H1 (cell line): ENCODE measurements around the gene TTLL1. TPM values are rescaled to one million over a fixed set of nuclear protein-coding genes. Genes with fewer than 3 reads are reported as not detected.

Experiments
- CTCF ChIA-PET: fragments of 300-600 bp; sonication (Branson Sonifier 250); formaldehyde crosslinking; loops from one replicate; lab custom pipeline; 2021; ENCODE audit not compliant: partially characterized antibody; lab: Charles Lee
- POLR2A ChIA-PET: fragments of 300-600 bp; sonication (Branson Sonifier 250); formaldehyde crosslinking; loops from one replicate; lab custom pipeline; 2021; ENCODE audit warnings: inconsistent platforms; ENCODE audit not compliant: partially characterized antibody; lab: Charles Lee
- DNase-seq, 2 experiments: peaks; one replicate each; pipeline versions ENCODE4 v3.0.0 to v3.0.0-alpha.2; 2010 to 2022; ENCODE audit warnings: low spot score in 2 of 2, low read depth in 1 of 2, mixed read lengths in 1 of 2
- FAIRE-seq: peaks from 2 replicates; lab custom pipeline; 2011; peaks lifted over from hg19 to GRCh38; lab: Jason Lieb, UNC
- H2AFZ ChIP-seq: 2 replicates; pipeline ENCODE4 v1.8.1; 2012; ENCODE audit warnings: low read length, inconsistent platforms
- H2AK5ac ChIP-seq: 2 replicates; pipeline ENCODE4 v1.6.1; 2013; ENCODE audit warnings: low read depth, low read length
- H2BK120ac ChIP-seq: replicated peaks from 2 replicates; pipeline ENCODE3; 2013; ENCODE audit warnings: low read depth, low read length, inconsistent platforms
- H2BK12ac ChIP-seq: 2 replicates; pipeline ENCODE4 v1.6.1; 2013; ENCODE audit warnings: low read depth, low read length
- H2BK15ac ChIP-seq: 2 replicates; pipeline ENCODE4 v1.6.1; 2013; ENCODE audit warnings: low read length
- H2BK20ac ChIP-seq: 2 replicates; pipeline ENCODE4 v1.6.1; 2013; ENCODE audit warnings: low read length
- H2BK5ac ChIP-seq: 2 replicates; pipeline ENCODE4 v1.6.1; 2013; ENCODE audit warnings: low read depth, low read length
- H3K14ac ChIP-seq: 2 replicates; pipeline ENCODE4 v1.6.1; 2013; ENCODE audit warnings: inconsistent platforms; ENCODE audit not compliant: insufficient read length
- H3K18ac ChIP-seq: 2 replicates; pipeline ENCODE4 v1.6.1; 2013; ENCODE audit warnings: low read length; ENCODE audit errors: extremely low read depth
- H3K23ac ChIP-seq: 2 replicates; pipeline ENCODE4 v1.6.1; 2013; ENCODE audit warnings: inconsistent platforms; ENCODE audit not compliant: insufficient read length
- H3K23me2 ChIP-seq: 2 replicates; pipeline ENCODE4 v1.6.1; 2013; ENCODE audit warnings: low read depth, low read length
- H3K27ac ChIP-seq: 2 replicates; pipeline ENCODE4 v1.6.1; 2011; ENCODE audit warnings: low read depth, low read length, inconsistent platforms
- H3K27me3 ChIP-seq, 4 experiments: replicated peaks in 1 of 4; 1 replicate in 1 of 4; 2 replicates in 3 of 4; pipeline versions ENCODE4 v1.6.1 to v1.8.1; 2011 to 2013; ENCODE audit warnings: low read length in 3 of 4, mild to moderate bottlenecking in 3 of 4, inconsistent platforms in 2 of 4, mixed read lengths in 2 of 4, moderate library complexity in 1 of 4; ENCODE audit not compliant: control insufficient read depth in 3 of 4, insufficient read depth in 3 of 4; ENCODE audit errors: extremely low read depth in 1 of 4
- H3K36me3 ChIP-seq, 4 experiments: 2 replicates each; pipeline versions ENCODE4 v1.6.1 to v1.8.1; 2011 to 2013; ENCODE audit warnings: mild to moderate bottlenecking in 4 of 4, low read length in 3 of 4, moderate library complexity in 2 of 4, control low read depth in 1 of 4, inconsistent platforms in 1 of 4; ENCODE audit not compliant: insufficient read depth in 4 of 4, control insufficient read depth in 2 of 4
- H3K4ac ChIP-seq: replicated peaks from 2 replicates; pipeline ENCODE3; 2013; ENCODE audit warnings: low read length, low read depth, mixed read lengths, inconsistent platforms; ENCODE audit not compliant: insufficient read length
- H3K4me1 ChIP-seq, 4 experiments: replicated peaks in 1 of 4; 1 replicate in 1 of 4; 2 replicates in 3 of 4; pipeline versions ENCODE4 v1.6.1 to v1.8.1; 2011 to 2013; ENCODE audit warnings: low read length in 3 of 4, inconsistent platforms in 2 of 4, mixed read lengths in 1 of 4; ENCODE audit not compliant: insufficient read depth in 4 of 4, control insufficient read depth in 3 of 4
- H3K4me2 ChIP-seq, 2 experiments: 2 replicates each; pipeline versions ENCODE4 v1.6.1 to v1.8.1; 2011 to 2013; ENCODE audit warnings: low read depth in 2 of 2, low read length in 2 of 2, control low read depth in 1 of 2, inconsistent platforms in 1 of 2, mild to moderate bottlenecking in 1 of 2; ENCODE audit not compliant: insufficient read depth in 1 of 2
- H3K4me3 ChIP-seq, 4 experiments: fragments of 200-600, 300-600 bp in 1 of 4; sonication (generic), shearing (Covaris generic), sonication (Bioruptor Twin) in 1 of 4; 2 replicates each; pipeline versions ENCODE4 v1.5.1 to v1.8.1; 2011 to 2016; ENCODE audit warnings: low read length in 4 of 4, low read depth in 3 of 4, control low read depth in 2 of 4, inconsistent platforms in 2 of 4, mild to moderate bottlenecking in 2 of 4, mixed read lengths in 1 of 4, moderate library complexity in 1 of 4; ENCODE audit not compliant: insufficient read depth in 2 of 4; ENCODE audit errors: extremely low read depth in 1 of 4
- H3K56ac ChIP-seq: replicated peaks from 2 replicates; pipeline ENCODE3; 2013; ENCODE audit warnings: low read depth, mild to moderate bottlenecking, mixed read lengths, low read length, inconsistent platforms; ENCODE audit not compliant: insufficient read length
- H3K79me1 ChIP-seq: 2 replicates; pipeline ENCODE4 v1.6.1; 2013; ENCODE audit warnings: low read depth, low read length, control low read depth
- H3K79me2 ChIP-seq, 2 experiments: 2 replicates each; pipeline versions ENCODE4 v1.6.1 to v1.8.1; 2012 to 2013; ENCODE audit warnings: low read length in 2 of 2, mild to moderate bottlenecking in 2 of 2, inconsistent platforms in 1 of 2; ENCODE audit not compliant: insufficient read depth in 2 of 2, control insufficient read depth in 1 of 2
- H3K9ac ChIP-seq, 4 experiments: replicated peaks in 1 of 4; 1 replicate in 1 of 4; 2 replicates in 3 of 4; pipeline versions ENCODE4 v1.6.1 to v1.8.1; 2011 to 2013; ENCODE audit warnings: low read depth in 3 of 4, low read length in 3 of 4, control low read depth in 2 of 4, mild to moderate bottlenecking in 2 of 4, moderate library complexity in 2 of 4, inconsistent platforms in 1 of 4; ENCODE audit errors: extremely low read depth in 1 of 4
- H3K9me3 ChIP-seq, 2 experiments: 2 replicates each; pipeline versions ENCODE4 v1.6.1 to v1.8.1; 2012 to 2013; ENCODE audit warnings: mild to moderate bottlenecking in 2 of 2, moderate library complexity in 2 of 2, control low read depth in 1 of 2, inconsistent platforms in 1 of 2, low read depth in 1 of 2, low read length in 1 of 2, mixed read lengths in 1 of 2; ENCODE audit not compliant: insufficient read depth in 2 of 2
- H4K20me1 ChIP-seq, 2 experiments: replicated peaks in 1 of 2; 2 replicates each; pipeline versions ENCODE3 to v1.8.1; 2011 to 2013; ENCODE audit warnings: inconsistent platforms in 2 of 2, low read length in 2 of 2, mild to moderate bottlenecking in 1 of 2; ENCODE audit not compliant: insufficient read depth in 2 of 2, control insufficient read depth in 1 of 2
- H4K5ac ChIP-seq: 2 replicates; pipeline ENCODE4 v1.6.1; 2013; ENCODE audit warnings: low read length, low read depth, mixed read lengths, inconsistent platforms; ENCODE audit not compliant: insufficient read length
- H4K8ac ChIP-seq: 2 replicates; pipeline ENCODE4 v1.8.0; 2013; ENCODE audit warnings: mild to moderate bottlenecking, moderate library complexity, low read length, inconsistent platforms; ENCODE audit not compliant: insufficient read depth; ENCODE audit errors: extremely low read depth
- H4K91ac ChIP-seq: replicated peaks from 2 replicates; pipeline ENCODE3; 2013; ENCODE audit warnings: low read length, mixed read lengths, inconsistent platforms; ENCODE audit not compliant: insufficient read length
- CEBPB ChIP-seq: IDR thresholded peaks from 2 replicates; pipeline ENCODE4 v1.6.1; 2012; ENCODE audit warnings: low read depth, low read length
- CREB1 ChIP-seq: IDR thresholded peaks from 2 replicates; pipeline ENCODE4 v1.6.1; 2012; ENCODE audit warnings: inconsistent platforms
- HDAC6 ChIP-seq: IDR thresholded peaks from one replicate; pipeline ENCODE4 v1.7.1; 2012; ENCODE audit warnings: low read depth, mild to moderate bottlenecking, inconsistent platforms, low read length, moderate library complexity
- POLR2A ChIP-seq, 2 experiments: IDR thresholded peaks; 1 replicate in 1 of 2; 2 replicates in 1 of 2; pipeline ENCODE4 v1.6.1; 2011; ENCODE audit warnings: low read depth in 2 of 2, low read length in 2 of 2, mild to moderate bottlenecking in 2 of 2; ENCODE audit errors: control extremely low read depth in 1 of 2
- RAD21 ChIP-seq, 2 experiments: IDR thresholded peaks in 1 of 2; conservative IDR thresholded peaks in 1 of 2; 2 replicates each; pipeline ENCODE4 v1.6.1; 2011; ENCODE audit warnings: low read depth in 2 of 2, low read length in 2 of 2, improper control_type of control experiment in 1 of 2, inconsistent platforms in 1 of 2, mild to moderate bottlenecking in 1 of 2, moderate library complexity in 1 of 2
- RXRA ChIP-seq: IDR thresholded peaks from 2 replicates; pipeline ENCODE4 v1.6.1; 2011; ENCODE audit warnings: low read depth, mild to moderate bottlenecking, low read length, moderate library complexity; ENCODE audit not compliant: insufficient read depth
- SIN3A ChIP-seq, 2 experiments: IDR thresholded peaks in 1 of 2; conservative IDR thresholded peaks in 1 of 2; 2 replicates each; pipeline ENCODE4 v1.6.1; 2011 to 2012; ENCODE audit warnings: low read length in 2 of 2, improper control_type of control experiment in 1 of 2, low read depth in 1 of 2, mild to moderate bottlenecking in 1 of 2
- SP2 ChIP-seq: IDR thresholded peaks from 2 replicates; pipeline ENCODE4 v1.6.1; 2012; ENCODE audit warnings: mild to moderate bottlenecking, low read length, inconsistent platforms
- TAF7 ChIP-seq: optimal IDR thresholded peaks from 2 replicates; pipeline ENCODE3; 2011; ENCODE audit warnings: low read depth, mild to moderate bottlenecking, inconsistent platforms, low read length, moderate library complexity, borderline replicate concordance
- TCF12 ChIP-seq: IDR thresholded peaks from 2 replicates; pipeline ENCODE4 v1.6.1; 2011; ENCODE audit warnings: low read depth, mild to moderate bottlenecking, low read length
- WGBS, 2 experiments: shearing (Covaris generic) in 1 of 2; methylation state at CpG; one replicate each; pipeline versions ENCODE4 v1.1.6 to v1.1.7; 2013 to 2015; ENCODE audit warnings: low lambda C conversion rate in 2 of 2, mixed read lengths in 2 of 2, inconsistent platforms in 1 of 2, low coverage in 1 of 2, missing lambda C conversion rate in 1 of 2; ENCODE audit not compliant: insufficient replicate concordance in 2 of 2, insufficient coverage in 1 of 2, insufficient read length in 1 of 2; ENCODE audit errors: extremely low coverage in 1 of 2, missing lambda C conversion rate in 1 of 2; 5-methylcytosine and 5-hydroxymethylcytosine counted together
- polyA plus RNA-seq, 7 experiments: library from polyadenylated mRNA; depleted of rRNA in 3 of 7; stranded (reverse) in 5 of 7; unstranded in 2 of 7; fragments of >200 nt in 5 of 7; fragments of 200-250 nt in 2 of 7; gene quantifications; 1 replicate in 5 of 7; 2 replicates in 1 of 7; 4 replicates in 1 of 7; pipeline versions ENCODE4 v1.2.1 to v1.2.3, GENCODE V29; 2011 to 2013; ENCODE audit warnings: missing spikeins in 2 of 7, mixed read lengths in 2 of 7
- total RNA-seq: library from RNA; stranded (reverse); fragmentation: NEBNext Ultra II Directional; extraction: Animal tissue kit (Norgen Biotek cat#: 25700); gene quantifications from 2 replicates; pipeline ENCODE4 v1.2.1, GENCODE V29; 2021
- TF ChIP-seq, protein P1 (sequence below): IDR thresholded peaks from 2 replicates; pipeline ENCODE4 v1.6.1; 2011; ENCODE audit warnings: low read length, improper control_type of control experiment
- TF ChIP-seq, protein P2 (sequence below): IDR thresholded peaks from 2 replicates; pipeline ENCODE4 v1.6.1; 2012; ENCODE audit warnings: inconsistent platforms

Gene TTLL1
- total and polyA plus RNA-seq, 2 of the 8 experiments (the other 6 are each of a cell fraction or from before 2014, with no cell fraction given): 5.0 to 13.8 TPM

DNA sequence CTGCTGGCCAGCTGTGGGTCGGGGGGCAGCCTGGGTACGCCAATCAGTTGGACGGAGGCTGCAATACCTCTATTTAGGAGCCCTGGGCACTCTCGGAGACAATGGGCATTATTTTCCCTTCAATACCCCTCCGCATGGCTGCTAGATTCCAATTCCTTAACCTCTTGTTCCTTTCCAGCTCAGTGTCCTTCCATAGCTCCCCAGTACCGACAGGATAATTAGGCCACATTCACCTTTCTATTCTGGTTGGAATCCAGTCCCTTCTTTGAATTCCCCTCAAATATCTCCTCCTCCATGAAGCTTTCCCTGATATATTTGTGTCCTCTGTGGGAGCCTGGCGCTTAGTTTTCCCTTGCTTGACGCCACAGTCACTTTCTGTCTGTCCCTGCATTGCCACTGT lies 17.1 kb upstream of the TTLL1 start:
- no peak overlapping the region for H2BK5ac ChIP-seq
- H3K9me3 ChIP-seq: no peaks in the 10 kb centered on the region
- 94% methylated on average over 8 of the region's 8 CpGs; no CpG with 5 or more reads in 1 of the 2 experiments for WGBS, 2 experiments
- no peak overlapping the region for H3K27ac ChIP-seq
- no peak overlapping the region for H3K56ac ChIP-seq
- no peak overlapping the region for H2AFZ ChIP-seq
- H2BK20ac ChIP-seq: 0 out of 2 replicates have a peak overlapping the region, but pooled peaks have one; percentile 80
- no peak overlapping the region for H2BK15ac ChIP-seq
- H3K9ac ChIP-seq: no peak overlapping the region
- no peaks in the 10 kb centered on the region for H4K20me1 ChIP-seq
- H3K4ac ChIP-seq: no peak overlapping the region
- ChIA-PET POLR2A (interaction anchor here (1.0 kb wide), 1 partner anchor 91 kb away, joined by 5 read pairs; the partner anchor contains the start of gene PACSIN2), CTCF (interaction anchor here (0.9 kb wide), 1 partner anchor 8 kb away, joined by 4 read pairs; no protein-coding TSS in a partner anchor)
- no peak overlapping the region for H3K23ac ChIP-seq
- no peak overlapping the region for H4K8ac ChIP-seq
- no peak overlapping the region for H3K4me3 ChIP-seq
- no peaks in the 10 kb centered on the region for H3K79me2 ChIP-seq
- DNase-seq (no peak), FAIRE-seq (no peak)
- H3K18ac ChIP-seq: no peak overlapping the region
- no peak overlapping the region for H4K91ac ChIP-seq
- no peak overlapping the region for H2AK5ac ChIP-seq
- no peak overlapping the region for H3K14ac ChIP-seq
- peaks cover 10% of the 10 kb centered on the region; the same call in 1 of the 2 replicates for H3K23me2 ChIP-seq
- no peak overlapping the region for H3K4me2 ChIP-seq
- no peak overlapping the region for H2BK120ac ChIP-seq
- H3K79me1 ChIP-seq: no peaks in the 10 kb centered on the region
- no peak overlapping the region for H2BK12ac ChIP-seq
- H3K4me1 ChIP-seq: no peaks in the 10 kb centered on the region; a peak in 2 of 7 replicates
- no peaks in the 10 kb centered on the region for H3K36me3 ChIP-seq
- peaks cover 3 to 26% (median 25%) of the 10 kb centered on the region in 4 experiments for H3K27me3 ChIP-seq
- H4K5ac ChIP-seq: no peak overlapping the region
- TF ChIP-seq RAD21 (IDR thresholded peaks at IDR 0.05 in 1 of 2, conservative IDR thresholded peaks at IDR 0.05 in 1 of 2; ENCODE audit: low read depth in 2 of 2, low read length in 2 of 2) (no peak), TCF12 (no peak), SP2 (no peak), CEBPB (no peak), CREB1 (no peak), SIN3A (conservative IDR thresholded peaks at IDR 0.05 in 1 of 2, IDR thresholded peaks at IDR 0.05 in 1 of 2; ENCODE audit: low read depth in 1 of 2, low read length in 2 of 2) (no peak), TAF7 (no peak), POLR2A (IDR thresholded peaks at IDR 0.05; ENCODE audit: control extremely low read depth in 1 of 2, low read depth in 2 of 2, low read length in 2 of 2) (no peak), RXRA (no peak), HDAC6 (no peak)
- TF ChIP-seq, protein P1, sequence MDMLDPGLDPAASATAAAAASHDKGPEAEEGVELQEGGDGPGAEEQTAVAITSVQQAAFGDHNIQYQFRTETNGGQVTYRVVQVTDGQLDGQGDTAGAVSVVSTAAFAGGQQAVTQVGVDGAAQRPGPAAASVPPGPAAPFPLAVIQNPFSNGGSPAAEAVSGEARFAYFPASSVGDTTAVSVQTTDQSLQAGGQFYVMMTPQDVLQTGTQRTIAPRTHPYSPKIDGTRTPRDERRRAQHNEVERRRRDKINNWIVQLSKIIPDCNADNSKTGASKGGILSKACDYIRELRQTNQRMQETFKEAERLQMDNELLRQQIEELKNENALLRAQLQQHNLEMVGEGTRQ: no peak
- TF ChIP-seq, protein P2, sequence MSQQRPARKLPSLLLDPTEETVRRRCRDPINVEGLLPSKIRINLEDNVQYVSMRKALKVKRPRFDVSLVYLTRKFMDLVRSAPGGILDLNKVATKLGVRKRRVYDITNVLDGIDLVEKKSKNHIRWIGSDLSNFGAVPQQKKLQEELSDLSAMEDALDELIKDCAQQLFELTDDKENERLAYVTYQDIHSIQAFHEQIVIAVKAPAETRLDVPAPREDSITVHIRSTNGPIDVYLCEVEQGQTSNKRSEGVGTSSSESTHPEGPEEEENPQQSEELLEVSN: no peak
